Hematopoietic multipotent progenitor cell treated with erythropoietin and hydrocortisone succinate and interleukin-3 and kit ligand, for 15 days (in vitro differentiated cells): ENCODE results near the gene ACTR3.

Experiments
- DNase-seq: peaks from one replicate; pipeline ENCODE4 v3.0.0-alpha.2; 2015; ENCODE audit warnings: low spot score

ACTR3 gene

DNA sequence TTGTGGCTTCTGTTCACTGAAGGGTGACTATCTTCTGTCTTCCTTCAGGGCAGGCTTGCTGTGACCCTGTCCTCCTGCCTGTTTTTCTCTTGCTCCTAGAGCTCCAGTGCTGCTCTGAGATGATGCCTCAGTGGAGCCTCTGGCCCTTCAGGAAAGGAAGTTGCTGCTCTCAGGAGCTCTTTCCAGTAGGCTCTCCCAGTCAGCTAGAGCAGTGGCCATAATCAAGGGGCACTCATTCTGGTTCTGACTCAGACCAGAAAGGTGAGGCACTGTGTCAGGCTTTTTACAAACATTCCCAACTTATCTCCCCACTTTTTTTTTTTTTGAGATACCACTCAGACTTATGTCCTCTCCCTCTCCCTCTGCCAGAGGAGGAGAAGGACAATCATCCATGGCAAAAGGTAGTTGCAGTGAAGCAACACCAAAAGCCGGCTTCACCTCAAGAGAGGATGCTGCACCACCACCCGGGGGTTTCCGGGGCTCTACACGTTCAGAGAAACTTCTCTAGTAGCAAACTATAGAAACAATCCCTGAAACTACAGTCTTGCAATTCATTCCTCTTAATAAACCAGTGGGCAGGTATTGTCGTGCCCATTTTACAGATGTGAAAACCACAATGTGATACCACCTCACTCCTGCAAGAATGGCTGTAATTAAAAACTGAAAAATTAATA is 115.4 kb downstream of the ACTR3 start:
- no peak for DNase-seq

DNA sequence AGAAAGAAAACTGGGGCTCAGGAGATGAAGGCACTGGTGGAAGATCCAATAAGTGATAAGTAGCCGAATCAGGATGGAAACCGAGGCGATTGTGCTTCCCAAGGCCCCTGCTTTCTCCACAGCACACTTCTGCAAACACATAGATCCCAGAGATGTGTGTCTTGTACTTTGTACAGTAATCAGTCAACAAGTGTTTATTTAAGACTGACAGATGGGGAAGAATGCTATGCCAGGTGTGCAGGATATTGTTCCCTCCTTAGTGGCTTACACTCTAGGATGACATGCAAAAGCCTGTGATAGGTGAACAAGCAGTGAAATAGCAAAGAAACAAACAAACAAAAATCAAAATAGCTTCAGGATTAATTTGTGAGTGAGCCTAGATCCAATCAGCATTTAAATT is 116.6 kb downstream of the ACTR3 start:
- no peak for DNase-seq

GRCh38 chr2:114007436-114007835 is 117.5 kb downstream of the ACTR3 start:
- DNase-seq = no peak

DNA sequence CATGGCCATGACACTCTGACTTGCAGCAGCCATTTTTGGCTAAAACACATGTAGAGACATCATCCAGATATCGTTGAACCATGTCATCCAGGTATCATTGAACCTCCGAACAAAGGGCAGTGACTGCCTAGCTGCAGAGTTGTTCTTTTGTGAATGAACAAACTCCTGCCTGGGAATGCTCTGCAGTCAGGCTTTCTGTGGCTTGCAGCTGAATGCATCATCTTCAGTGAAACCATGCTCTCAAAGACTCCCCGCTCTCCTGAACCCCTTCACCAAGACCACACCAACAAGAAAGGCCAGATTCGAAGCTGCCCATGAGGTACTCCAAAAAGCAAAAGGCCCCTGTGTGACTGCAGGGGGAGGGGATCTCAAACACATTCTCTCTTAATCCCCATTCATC is 118.8 kb downstream of the ACTR3 start:
- no peak for DNase-seq

GRCh38 chr2:114009205-114009944 is 119.5 kb downstream of the ACTR3 start:
- no peak for DNase-seq

GRCh38 chr2:114010001-114010400 is 120.1 kb downstream of the ACTR3 start:
- no peak for DNase-seq

DNA sequence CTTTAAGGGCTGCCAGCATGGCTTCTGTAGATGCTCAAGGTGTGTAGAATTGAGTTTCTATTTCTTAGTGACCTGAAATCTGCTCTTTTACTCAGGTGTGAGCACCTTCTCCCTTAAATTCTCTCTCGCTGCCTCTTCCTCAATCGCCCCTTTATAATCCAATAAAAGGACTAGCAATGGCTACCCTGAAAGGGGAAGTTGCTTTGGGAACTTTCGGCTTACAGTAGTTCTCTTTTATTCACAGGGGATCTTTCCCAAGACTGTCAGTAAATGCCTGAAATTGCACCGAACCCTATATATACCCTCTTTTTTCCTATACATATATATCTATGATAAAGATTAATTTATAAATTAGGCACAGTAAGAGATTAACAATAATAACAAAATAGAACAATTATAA is 121.8 kb downstream of the ACTR3 start:
- no peak for DNase-seq
